Smooth muscle cell of the brain vasculature (primary cell): Measurements from ENCODE around the gene PHB1.
A peak's percentile ranks its signal among the peaks of the same experiment; 100 is the strongest.
"Not testable (repeated sequence)": the region's sequence is repeated elsewhere in the genome, so short reads cannot be mapped to it uniquely, and the experiment has no call there.

Experiments
- DNase-seq: peaks from one replicate; pipeline ENCODE4 v3.0.0-alpha.2; 2012; ENCODE audit warnings: low read depth, low spot score

PHB1 gene

DNA sequence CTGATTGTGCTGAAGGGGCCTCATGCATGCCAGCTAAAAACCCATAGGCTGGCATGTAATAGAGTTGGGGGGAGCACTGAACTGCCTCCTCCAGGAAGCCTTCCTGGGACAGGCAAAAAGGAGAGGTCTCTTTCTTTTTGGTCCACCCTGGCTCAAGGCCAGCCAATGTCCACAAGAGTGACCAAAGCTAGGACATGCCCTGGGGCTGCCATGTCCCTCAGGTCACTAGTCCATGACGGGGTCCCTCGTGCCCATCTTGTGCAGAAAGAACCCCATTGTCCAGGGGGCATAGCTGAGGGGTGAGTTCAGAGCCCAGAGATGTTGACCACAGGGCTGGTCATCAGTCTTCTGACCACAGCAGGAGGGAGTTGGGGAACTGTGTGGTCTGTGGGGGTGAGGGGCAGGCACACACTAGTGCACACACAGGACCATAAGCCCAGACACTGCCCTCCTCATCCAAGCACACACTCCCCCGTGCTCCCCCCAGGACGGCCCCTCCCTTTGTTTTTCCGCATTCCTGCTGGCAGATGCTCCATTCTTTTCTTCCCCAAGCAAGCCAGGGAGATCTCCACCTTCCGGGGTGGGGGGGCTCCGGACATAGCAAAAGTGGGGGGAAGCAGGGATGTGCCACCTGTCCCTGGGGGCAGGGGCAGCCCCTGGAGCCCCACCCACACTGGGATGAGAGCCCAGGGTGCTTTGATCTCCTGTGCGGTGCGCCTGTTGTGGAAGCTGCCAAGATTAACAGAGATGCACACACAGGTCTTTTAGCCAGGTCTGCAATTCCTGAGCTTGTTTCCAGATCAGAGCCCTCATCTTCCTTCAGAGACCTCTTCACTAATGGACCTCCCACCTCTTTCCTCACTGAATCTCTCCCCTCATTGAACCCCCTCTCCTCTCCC, 25.2 kb upstream of the PHB1 start:
- DNase-seq = no peak

DNA sequence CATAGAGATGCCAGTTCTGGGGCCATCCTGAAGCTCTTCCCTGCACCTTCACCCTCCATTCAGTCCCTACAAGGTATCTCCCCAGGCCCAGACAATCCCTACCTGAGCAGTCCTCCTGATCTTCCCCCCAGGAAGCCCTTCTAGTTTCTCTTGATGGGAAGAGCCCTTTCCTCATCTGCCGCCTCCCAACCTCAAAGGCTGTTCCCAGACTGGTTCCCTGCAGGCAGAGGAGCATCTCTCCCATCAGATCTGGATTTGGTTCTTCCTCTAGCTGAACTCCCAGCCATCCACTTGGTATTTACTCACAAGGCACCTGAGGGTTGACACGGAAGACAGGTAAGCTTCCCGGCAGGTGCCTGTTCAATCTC, 24.6 kb upstream of the PHB1 start:
- no peak for DNase-seq

DNA sequence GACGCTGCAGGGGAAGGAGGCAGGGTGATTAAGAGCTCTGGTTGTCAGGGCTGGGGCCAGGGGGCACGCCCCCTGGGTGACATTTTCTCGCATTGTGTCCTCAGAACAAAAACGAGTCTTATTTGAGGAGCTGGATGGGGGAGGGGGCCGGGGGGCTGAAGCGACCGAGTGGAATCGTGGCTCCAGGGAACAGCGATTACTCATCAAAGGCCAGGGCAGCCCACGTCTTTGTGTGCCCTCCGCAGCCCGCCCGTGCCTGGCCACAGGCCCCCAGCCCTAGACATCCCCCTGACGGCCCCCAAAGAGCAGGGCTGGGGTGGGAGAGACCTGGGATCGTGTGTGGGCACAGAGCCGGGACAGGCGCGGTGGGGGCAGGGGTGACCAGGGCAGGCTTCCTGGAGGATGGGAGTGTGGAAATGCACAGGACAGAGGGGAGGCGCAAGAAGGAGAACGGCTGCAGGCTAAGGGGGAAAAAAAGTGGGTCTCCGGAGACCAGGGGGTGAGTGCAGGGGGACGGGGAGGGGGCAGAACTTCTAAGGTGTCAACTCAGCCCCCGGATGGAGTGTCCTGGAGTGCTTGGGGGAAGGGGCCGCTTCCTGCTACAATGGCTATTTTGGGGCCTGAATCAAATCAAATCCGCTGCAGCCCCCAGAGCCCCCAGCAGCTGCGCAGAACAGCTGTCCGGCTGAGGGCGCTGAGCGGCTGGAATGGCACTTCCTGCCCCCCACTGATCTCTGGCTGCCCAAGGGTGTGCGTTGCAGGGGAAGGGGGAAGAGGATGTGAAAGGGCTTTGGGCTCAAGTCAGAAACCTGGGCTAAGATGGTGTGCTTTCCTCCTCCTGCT, 24.0 kb upstream of the PHB1 start:
- no peak for DNase-seq

DNA sequence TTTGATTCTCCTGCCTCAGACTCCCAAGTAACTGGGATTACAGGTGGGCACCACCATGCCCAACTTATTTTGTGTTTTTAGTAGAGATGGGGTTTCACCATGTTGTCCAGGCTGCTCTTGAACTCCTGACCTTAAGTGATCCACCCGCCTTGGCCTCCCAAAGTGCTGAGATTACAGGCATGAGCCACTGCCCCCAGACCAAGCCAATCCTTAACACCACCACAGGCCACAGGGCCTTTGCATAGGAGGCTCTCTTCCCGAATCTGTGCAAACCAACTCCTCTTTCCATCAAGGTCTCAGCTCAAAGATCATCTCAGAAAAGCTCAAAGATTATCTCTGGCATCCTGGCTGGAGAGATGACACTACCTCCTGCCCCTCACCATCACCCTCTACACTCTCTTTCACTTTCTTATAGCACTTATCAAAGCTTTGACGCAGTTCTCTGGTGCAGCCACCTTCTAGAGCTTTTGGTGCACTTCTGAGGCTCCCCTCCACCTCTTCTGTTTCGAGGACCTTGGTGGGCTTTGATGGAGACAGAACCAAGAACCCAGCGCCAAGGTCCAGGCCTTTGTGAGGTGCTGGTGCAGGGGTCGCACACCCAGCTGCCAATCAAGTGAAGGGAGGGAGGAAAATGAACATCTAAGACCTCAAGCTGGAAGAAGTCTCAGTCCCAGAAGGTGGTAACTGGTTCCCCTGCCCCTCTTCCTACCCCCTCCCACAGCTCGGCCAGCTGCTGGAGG, 23.2 kb upstream of the PHB1 start:
- no peak for DNase-seq

DNA sequence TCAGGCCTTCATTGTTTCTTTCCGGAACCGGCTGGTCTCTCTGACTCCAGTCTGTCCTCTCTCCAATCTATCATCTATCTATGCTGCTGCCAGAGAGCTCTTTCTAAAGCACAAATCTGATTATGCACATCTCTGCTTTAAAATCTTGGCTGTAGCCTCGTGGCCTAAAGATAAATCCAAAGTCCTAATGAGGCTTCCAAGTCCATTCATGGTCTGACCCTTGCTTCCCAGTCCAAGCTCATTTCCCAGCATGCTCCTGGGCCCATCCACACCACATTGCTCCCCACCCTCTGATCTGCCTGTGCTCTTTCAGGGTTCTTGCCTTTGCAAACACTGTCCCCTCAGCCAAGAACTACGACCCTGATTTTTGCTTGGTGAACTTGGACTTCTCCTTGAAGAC, 21.5 kb upstream of the PHB1 start:
- no peak for DNase-seq

DNA sequence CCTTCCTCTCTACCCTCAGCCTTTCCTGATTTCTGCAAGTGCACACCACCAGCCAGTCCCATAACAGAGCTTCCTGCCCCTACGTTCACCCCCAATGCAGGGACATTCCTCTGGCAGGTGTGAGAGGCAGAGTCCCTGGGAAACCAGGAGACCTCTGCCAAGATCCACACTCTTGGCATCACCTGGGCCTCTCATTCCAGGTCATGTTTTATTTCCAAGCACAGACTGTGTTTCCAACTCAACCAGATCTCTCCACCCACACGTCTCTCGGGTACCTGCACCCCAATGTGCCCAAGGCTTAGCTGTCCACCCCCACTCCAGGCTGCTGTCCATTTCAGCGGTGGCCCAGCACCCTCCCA, 21.0 kb upstream of the PHB1 start:
- no peak for DNase-seq

DNA sequence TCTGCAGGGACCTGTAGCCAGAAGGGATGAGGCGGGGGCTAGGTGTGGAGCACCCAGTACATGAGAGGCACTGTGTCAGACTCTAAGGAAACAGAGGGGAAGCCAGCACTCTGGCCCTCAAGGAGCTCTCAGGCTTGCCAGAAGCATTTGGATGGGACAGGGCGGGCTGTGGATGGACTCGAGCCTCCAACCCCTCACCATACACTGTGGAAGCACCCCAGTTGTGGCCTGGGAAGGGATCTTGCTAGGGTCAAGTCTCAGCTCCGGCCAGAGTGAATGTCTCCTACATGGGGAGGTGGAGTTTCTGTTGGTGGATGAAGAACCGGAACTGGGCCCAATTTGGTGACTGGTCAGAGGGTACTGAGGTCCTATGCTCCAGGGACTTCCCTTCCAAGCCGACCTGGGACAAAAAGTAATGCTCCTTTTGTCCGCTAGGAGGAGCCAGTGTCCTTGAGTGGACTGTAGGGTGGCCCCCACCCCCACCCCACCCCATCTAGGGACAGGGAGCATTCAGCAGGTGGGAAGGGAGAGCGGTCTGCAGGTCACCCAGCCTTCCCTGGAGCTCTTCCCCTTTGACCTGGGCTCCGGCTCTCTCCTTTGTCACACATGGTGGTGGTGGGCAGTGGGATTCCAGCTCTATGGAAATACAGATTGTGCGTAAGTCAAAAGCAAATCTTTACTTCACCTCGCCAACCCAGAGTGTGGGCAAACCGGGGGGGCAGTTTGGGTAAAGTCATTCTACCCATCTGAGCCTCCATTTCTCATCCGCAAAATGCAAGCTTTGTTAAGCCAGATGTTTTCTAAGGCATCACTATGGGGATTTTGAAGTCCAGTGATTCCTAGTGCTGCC, 20.4 kb upstream of the PHB1 start:
- peak; percentile 29 for DNase-seq

DNA sequence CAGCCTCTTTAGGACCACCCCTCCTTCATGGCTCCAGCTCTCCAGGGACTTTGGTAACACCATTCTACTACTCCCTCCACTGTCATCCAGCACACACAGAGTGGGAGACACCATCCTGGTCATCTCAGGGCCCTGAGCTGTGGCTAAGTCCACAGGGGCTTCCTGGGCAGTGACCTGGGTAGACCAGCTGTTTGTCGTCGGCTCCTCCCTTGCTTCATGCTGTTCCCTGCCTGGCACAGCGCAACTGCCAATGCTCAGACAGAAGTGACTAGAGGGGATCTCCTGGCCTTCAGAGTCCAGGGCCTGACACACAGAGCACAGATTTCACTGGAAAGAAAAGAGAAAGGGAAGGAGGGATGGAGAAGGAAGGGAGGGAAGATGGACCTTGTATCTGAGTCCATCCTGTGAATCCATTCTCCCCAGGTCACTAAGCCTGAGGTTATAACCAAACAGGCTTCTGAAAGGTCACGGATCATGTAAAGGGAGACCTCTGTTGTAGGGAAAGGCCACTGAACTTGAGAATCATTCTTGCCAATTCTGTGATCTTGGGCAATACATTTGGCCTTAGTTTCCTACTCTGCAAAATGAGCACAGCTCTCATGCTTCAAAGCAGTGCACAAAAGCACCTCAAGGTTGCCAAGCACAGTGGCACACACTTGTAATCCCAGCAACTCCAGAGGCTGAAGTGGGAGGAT, 18.5 kb upstream of the PHB1 start:
- DNase-seq = no peak

DNA sequence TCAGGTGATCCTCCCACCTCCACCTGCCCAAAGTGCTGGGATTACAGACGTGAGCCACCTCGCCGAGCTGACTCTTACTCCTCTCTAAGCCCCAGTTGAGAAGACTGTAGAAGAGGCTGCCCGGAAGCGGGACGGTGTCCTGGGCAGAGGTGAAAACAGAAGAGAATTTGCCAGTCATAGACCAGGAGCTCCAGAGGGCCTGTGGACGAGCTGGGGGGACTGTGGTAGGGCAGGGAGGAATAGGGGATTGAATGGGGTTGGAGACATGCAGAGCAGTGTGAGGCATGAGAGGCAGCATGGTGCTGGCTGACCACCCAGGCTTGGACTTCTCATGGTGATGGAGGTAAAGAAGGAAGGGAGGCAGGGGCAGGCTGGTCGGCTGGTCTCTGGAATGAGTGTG, 17.1 kb upstream of the PHB1 start:
- DNase-seq = no peak

DNA sequence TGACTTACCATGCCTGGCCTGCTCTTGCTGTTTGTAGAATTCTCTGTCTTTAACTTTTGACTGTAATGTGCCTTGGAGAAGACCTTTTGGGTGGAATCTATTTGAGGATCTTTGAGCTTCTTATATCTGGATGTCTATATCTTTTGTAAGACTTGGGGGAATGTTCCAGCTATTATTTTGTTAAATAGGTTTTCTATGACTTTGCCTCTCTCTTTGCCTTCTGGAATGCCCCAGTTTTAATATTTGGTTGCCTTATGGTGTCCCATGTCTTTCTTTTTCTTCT, 10.3 kb upstream of the PHB1 start:
- DNase-seq = no peak

DNA sequence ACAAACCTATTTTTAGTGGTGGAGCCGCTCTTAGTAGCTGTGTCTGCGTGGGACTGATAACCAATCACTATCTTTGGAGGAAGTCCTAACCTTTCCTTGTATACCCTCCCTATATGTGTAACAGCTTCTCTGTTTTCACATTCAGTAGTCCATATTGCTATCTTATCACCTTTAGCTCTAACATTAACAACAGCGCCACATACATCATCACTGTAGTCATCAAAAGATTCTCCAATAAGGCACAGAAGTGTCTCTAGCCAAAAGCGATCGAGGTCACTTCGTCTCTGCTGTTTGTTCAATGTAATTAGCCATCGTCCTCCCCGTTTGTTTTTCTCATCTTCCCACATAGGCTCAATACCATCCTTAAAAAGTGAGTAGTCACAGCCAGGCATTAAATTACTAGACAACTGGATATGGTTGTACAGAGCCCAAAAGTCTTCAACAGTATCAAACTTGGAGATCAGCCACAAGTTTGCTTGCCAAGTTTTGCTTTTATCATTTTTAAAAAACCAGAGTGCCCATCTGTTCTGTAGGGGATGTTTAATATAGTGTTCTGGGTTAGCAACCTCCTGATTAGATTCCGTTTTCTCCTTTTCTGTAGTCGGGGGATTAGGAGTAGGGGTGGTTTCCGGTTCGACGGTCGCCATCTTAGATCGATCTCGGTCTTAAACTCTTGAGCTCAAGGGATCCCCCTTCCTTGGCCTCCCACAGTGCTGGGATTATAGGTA, 9.8 kb upstream of the PHB1 start:
- DNase-seq = not testable (repeated sequence)

DNA sequence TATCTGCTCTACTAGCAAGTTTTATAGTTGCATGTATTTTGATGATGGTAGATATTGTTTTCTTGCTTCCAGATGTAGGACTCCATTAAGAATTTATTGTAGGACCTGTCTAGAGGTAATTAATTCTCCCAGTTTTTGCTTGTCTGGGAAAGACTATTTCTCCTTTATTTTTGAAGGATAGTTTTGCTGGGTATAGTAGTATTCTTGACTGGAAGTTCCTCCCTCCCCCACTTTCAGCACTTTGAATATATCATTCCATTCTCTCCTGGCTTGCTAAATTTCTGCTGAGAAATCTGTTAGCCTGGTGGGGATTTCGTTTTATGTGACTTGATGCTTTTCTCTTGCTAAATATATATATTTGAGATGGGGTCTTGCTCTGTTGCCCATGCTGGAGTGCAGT, 8.0 kb upstream of the PHB1 start:
- no peak for DNase-seq

DNA sequence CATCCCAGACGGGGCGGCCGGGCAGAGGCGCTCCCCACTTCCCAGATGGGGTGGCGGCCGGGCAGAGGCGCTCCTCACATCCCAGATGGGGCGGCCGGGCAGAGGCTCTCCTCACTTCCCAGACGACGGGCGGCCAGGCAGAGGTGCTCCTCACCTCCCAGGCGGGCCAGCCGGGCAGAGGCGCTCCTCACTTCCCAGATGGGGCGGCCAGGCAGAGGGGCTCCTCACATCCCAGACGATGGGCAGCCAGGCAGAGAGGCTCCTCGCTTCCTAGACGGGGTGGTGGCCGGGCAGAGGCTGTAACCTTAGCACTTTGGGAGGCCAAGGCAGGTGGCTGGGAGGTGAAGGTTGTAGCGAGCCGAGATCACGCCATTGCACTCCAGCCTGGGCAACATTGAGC, 5.1 kb upstream of the PHB1 start:
- not testable (repeated sequence) for DNase-seq

DNA sequence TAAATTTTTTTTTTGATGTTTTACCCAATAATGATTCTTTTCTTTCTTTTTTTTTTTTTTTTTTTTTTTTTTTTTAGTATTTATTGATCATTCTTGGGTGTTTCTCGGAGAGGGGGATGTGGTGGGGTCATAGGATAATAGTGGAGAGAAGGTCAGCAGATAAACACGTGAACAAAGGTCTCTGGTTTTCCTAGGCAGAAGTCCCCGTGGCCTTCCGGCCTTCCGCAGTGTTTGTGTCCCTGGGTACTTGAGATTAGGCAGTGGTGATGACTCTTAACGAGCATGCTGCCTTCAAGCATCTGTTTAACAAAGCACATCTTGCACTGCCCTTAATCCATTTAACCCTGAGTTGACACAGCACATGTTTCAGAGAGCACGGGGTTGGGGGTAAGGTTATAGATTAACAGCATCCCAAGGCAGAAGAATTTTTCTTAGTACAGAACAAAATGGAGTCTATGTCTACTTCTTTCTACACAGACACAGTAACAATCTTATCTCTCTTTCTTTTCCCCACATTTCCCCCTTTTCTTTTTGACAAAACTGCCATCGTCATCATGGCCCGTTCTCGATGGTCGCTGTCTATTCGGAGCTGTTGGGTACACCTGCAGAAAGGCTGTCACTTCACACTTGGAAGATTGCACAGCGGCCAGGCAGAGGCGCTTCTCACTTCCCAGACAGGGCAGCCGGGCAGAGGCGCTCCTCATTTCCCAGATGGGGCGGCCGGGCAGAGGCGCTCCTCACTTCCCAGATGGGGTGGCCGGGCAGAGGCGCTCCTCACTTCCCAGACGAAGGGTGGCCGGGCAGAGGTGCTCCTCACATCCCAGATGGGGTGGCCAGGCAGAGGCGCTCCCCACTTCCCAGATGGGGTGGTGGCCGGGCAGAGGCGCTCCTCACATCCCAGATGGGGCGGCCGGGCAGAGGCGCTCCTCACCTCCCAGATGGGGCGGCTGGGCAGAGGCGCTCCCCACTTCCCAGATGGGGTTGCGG, 4.4 kb upstream of the PHB1 start:
- not testable (repeated sequence) for DNase-seq

DNA sequence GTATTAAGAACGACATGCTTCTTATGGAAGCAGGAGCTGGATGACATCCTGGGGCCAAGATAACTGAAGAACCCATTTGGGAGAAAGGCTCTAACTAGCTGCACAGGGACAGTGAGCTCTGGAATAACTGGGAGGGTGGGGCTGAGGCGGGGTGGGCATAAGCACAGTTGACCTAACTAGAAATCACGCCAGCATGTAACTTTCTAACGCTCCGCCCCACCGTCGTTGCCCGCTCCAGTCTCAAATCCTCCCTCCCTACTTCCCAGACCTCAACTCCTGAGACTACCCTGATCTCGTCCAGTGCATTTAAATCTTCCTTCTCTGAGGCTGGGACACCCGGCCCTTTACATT, 436 bp downstream of the PHB1 start:
- DNase-seq = no peak

DNA sequence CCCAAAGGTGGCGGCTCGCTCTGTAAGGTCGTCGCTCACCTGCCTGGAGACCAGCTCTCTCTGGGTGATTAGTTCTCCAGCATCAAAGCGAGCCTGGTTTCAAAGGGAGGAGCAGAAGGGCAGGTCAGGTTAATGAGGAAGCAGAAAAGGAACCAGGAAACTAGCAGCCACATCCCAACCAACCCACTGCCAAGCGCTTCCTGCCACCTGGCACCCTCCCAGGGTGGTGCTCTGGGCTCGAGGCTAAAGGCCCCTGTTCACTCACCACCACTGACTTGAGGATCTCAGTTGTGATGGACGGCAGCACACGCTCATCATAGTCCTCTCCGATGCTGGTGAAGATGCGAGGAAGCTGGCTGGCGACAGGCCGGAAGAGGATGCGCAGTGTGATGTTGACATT, 5.6 kb downstream of the PHB1 start:
- no peak for DNase-seq

DNA sequence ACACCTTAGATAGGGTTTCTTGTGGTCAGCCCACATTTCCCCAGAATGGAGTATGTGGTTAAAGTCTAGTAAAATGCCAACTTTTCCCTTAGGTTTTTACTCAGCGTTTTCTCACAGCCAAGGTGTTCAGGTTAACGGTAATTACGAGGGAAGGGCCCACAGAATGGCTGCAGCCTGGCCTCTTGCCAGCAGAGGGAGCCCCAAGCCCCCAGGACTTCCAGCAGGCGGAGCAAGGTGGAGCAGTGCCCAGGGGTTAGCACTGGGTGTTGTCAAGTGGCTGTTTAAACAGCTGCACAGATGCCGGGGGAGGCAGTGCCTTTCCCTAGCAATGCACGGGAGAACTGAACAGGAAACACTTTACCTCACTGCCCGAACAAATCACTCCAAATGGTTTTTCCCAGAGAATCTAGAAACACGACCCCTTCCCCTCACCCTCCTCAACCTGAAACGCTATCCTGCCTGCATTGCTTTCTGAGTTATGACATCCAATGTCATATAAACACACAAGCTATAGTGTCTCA, 6.6 kb downstream of the PHB1 start:
- DNase-seq = peak; percentile 46

DNA sequence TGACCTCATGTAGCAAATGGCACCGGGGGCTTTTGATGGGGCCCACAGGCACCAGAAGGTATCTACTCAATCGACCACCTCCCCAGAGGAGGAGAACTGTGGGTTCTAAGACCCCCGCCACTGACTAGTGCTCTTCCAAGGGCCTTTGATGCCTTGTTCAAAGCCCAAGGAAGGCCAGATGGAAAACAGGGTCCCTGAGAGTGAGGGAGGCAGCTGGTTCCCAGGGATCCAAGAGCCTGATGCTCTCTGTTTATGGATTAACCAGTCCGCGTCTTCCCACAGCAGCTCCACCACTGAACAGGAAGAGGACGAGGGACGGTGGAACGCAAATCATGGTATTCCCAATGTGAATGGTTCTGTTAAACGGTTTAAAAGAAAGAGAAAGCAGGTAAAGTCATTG, 7.6 kb downstream of the PHB1 start:
- DNase-seq = no peak
